GM18868 (cell line): ENCODE results near the gene PRKN.
"Not testable (repeated sequence)": the region's sequence is repeated elsewhere in the genome, so short reads cannot be mapped to it uniquely, and the experiment has no call there.

ENCODE experiments used
- ATAC-seq: cut with Tn5 transposase; IDR thresholded peaks from one replicate; pipeline ENCODE4 v1.9.1; 2021; ENCODE audit warnings: mild to moderate bottlenecking, moderate library complexity; ENCODE audit not compliant: unreplicated experiment

Gene PRKN

DNA sequence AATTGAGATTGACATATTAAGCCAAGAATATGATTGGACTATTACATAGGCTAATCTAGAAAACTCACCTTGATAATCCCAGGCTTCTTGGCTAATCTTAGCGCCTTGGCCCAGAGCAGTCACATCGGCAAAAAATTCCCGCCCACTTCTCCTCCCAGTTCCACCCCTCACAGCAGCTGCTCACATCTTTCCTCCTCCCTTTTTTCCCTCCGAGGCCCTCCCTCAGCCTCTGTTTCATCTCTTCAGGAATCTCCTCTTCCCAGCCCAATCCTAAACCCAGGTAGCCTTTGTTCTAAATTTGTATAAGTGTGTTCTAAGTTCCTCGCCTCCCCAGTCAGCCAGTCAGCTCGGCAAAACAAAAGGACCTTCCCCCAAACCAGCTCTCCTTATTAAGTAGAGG lies 184.3 kb downstream of the PRKN start:
- ATAC-seq: no peak

DNA sequence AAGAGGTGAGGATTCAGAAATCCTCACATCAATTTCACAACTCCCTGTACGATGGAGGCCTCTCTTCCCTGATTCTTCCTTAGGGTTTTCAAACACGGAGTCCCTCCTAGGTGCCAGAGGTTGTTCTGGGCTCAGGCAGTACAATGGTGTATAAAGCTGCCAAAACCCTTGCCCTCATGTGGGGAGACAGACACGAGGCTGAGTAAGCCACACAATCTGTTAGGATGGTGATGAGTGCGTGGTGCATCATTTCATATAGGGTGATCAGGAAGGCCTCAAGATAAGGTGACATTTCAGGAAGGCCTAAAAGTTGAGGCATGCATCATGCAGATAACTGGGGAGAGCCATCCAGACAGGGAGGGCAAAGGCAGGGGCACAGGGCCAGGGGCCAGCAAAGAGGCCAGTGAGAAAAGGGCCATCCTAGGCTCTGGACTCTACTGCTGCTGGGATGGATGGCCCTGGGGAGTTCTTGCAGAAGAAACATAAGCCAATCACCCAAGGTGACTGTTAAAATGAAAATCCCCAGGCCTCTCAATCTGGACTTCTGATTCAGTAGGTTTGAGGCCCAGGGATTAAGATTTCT lies 186.5 kb downstream of the PRKN start:
- no peak for ATAC-seq

DNA sequence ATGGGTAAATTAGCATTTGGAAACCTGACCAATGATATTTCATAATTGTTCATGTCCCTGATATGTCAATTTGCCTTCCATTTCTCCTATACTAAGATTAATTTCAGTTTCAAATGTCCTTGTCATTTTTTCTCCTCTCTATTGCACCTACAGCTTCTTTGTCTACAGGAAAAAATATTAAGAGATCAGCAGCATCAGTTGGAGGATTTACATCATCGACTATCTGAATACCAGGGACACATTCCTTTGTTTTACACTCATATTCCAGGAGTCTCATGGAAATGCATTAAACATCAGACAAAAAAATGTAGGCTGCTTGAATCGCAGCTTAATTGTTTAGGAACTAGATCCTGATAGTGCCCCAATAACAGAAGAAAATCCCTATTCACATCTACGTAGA lies 188.2 kb downstream of the PRKN start:
- ATAC-seq: no peak

DNA sequence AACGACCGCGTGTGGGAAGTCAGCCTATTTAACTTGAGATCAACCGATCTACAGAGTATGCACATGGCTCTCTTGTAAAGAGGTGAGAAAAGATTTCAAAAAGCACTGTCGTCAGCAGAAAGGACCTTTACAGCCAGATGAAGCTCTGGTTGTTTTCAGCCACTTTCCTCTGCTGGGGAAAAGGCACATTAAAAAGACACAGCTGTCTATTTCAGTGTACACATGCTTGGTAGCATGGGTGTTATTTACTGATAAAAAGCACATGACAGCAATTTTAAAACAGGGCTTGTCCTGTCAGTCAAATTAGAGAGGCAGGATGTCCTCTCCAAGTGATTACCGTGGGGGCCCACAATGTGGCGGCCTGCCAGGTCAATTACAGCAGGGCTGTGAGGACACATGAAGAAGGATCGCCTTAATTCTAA lies 188.9 kb downstream of the PRKN start:
- no peak for ATAC-seq

DNA sequence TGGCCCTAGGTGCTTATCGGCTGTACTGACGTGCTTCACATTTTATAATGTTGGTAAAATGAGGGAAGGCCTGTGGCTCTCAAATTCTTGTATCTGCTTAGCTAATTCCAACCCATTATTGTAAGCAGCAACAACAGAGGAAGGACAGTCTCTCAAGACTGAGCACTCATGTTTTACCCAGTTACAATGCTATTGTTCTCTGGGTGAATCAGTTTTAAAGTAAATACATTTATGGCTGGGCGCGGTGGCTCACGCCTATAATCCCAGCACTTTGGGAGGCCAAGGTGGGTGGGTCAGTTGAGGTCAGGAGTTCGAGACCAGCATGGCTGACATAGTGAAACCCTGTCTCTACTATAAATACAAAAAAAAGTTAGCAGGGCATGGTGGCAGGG lies 194.6 kb downstream of the PRKN start:
- ATAC-seq: no peak

DNA sequence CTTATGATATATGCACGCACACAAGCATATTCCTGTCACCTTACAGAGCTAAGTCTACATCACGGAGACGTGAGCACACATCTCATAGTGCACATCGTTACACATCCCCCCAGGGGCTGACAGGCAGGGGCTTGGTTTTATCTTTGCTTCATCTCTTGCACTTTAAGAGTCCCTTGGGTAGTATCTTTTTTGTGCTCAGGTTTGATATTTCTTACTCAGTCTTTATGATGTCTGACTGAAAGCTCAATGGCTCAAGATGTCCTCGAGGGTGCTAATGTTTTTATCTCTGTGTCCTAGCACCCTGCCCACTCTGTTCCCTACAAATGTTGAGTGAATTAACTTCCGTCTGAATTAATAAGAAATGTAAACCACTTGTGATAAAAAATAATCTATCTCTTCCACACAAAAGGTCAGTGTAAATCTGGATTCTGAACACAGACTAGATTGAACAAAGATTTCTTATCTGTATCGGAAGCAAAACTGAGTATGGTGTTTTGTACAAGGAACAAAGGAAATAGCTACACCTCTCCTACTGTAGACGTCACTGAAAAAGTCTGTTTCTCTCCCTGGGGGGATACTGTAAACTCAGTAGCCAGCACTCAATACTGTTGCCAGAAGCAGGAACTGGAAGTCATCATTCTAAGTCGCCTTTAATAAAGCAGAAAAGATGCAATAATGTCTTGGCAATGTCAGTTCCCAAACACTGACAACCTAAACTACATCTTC lies 195.1 kb downstream of the PRKN start:
- ATAC-seq: no peak

DNA sequence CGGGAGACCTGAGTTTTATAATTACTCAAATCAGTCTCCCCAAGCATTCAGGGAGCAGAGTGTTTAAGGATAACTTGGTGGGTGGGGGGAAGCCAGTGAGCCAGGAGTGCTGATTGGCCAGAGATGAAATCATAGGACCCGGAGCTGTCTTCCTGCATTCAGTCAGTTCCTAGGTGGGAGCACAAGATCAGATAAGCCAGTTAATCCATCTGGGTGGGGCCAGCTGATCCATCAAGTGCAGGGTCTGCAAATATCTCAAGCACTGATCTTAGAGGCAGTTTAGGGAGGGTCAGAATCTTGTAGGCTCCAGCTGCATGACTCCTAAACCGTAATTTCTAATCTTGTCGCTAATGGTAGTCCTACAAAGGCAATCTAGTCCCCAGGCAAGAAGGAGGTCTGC lies 196.2 kb downstream of the PRKN start:
- ATAC-seq: not testable (repeated sequence)

DNA sequence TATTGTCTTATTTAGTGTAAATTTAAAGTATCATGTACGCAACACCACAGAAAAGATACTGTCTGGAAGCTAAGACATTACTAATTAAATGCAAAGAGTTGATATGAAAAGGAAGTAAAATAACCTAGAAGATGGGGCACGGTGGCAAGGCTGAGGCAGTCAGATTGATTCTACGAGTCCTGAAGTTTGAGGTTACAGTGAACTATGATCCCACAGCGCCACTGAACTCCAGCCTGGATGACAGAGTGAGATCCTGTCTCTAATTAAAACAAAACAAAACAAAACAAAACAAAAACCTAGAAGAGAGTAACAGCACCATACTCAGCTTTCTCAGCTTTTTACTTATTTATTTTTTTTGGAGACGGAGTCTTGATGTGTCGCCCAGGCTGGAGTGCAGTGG lies 199.0 kb downstream of the PRKN start:
- ATAC-seq: no peak

DNA sequence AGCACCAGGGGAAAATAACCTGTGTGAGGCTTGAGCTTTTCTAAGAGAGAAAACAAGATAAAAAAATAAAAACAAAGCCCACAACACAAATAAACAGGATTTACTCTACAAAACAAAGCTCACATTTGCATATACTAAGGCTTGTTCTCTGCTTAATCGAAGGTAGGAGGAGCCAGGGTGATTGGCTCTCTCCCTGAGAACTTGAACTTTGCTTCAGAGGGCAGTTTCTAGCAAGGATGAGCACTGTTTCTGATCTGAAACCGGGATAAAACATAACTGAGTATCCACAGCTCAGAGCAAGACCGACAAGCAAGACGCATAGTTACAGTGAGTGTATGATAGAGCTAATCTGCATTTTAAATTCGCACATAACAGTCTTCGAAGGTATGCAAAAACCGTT lies 200.6 kb downstream of the PRKN start:
- no peak for ATAC-seq

DNA sequence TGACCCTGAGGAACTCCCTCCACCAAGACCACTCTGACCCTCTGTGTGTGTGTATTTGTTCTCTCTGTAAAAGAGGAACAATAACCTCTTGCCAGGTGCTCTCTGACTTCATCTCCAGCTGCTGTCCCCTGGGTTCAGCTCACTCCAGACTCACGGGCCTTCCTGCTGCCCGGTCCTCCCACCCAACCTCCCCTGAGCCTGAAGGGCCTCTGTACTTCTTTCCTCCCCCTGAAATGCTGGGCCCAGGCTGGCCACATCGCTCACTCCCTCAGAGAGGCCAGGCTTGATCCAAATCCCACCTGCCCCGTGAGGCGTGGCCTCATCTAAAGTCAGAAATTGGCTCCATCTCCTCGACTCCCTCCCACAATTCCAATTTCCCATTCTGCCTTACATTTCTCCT lies 202.4 kb downstream of the PRKN start:
- ATAC-seq: no peak

DNA sequence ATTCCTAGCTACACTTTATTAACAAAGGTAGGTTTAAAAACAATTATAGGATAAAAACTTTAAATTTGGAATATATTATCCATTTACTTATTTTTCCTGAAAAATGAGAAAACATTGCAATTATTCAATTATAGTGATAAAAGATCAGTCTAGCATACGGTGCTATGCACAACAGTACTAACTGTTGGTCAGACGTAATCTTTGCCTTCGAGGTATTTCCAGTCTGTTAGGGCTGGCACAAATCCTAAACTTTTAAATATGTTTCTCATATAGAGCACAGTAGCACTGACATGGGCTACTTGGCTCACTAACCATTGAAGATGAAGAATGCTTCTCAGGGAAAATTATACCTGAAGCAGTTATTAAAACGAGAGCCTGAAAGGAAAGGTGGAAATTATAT lies 214.8 kb downstream of the PRKN start:
- ATAC-seq: no peak

DNA sequence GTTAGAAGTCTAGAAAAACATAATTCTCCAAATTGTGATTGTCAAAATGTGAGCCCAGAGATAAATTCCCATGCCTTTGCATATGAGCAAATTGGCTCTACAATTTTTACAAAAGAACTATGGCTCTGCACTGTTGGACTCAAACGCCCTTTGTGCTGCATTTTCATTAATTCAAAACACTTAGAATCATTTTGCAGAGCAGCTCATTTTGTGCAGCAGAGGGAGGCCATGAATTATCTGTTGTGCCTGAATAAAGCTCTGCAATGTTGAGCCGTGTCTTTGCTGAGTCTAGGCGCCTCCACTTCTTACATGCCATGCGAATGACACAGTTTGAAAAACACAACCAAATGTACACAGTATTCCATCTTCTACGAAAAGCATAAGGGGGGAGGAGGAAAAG lies 230.2 kb downstream of the PRKN start:
- no peak for ATAC-seq

DNA sequence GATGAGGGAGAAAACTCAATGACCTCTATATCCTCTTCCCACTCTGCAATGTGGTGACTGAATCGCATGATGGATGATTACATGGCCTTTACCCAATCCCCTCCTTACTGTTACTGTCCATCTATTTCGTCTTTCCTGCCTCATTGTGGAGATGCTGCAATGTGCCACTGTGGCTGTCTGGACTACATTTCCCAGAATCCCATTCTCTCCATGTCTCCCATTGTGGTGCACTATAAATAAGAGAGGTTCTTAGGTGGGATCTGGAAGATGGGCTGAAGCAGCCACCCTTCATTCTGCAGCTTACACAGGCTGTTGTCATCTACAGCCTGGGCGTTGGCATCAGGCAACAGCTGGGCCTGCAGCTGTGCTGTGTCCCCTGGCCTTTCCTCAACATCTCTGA lies 233.6 kb downstream of the PRKN start:
- no peak for ATAC-seq

DNA sequence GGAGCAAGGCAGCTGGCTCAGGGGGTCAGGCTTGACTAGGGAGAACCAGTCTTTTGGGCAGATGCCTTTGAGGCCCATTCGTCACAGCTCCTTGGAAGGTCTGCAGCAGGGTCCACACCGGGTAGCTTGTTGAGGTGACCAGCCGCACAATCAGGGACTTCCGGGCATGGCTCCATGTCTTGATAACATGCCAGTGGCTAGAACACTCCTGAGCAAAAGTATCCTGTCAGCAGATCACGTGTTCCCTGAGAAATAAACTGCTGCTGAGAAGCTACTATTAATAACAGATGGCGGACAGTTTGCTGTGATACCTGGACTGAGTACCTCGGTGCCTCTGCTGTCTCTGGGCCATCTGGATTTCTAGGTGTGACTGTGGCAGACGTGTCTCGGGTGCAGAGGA lies 235.9 kb downstream of the PRKN start:
- no peak for ATAC-seq

DNA sequence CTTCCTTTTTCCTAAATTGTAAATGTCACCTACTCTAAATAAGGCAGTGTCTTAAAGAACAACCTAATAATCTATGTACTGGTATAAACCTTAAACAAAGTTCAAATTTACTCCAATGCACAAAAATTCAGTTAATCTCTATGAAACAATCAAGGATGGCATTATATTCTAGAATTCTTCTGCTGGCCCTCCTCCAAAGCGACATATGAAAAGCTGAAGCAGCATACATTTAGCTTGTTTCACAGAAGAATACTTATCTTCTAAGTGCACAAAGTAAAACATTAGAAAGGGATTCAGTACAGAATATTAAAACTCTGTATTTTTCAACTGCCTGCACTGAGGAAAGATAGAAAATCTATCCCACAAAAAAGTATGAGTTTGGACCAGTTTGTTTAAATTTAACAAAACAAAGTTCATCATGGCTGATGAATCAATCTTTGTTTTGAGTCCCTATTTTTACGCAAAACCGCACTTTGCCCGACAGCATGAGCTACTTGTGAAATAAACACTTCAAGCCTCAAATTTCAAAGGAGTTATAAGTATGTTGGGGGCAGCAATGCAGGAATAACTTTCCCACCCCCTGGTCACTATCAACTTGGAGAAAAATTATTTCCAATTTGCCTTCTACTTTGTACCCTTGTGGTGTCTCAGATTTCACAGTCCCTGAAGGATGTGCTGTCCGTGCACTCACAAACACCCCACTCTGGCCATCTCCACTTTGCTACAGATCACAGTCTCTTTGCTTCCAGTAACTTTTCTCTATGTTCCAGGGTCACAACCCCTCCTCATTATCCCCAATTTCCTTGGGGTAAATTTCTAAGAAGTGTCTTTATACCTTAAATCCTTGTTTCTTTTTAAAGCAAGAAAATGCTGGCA lies 238.2 kb downstream of the PRKN start:
- no peak for ATAC-seq

DNA sequence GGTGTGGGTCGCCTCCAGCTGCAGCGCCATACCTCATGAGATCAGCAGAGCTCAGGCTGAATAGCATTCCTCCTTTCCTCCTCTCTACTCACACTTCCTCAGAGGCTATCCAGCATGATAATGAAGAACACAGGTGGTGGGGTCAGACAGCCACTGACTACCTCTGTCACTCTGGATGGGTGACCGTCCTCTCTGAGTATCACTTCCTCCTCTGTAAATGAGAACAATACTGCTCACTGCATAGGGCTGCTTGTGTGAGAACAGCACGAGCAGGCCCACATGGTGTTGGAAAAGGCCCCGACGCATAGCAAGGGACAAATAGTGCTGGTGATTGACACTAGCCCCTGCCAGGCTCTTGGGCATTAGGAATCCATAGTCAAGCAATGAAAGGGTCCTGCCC lies 239.1 kb downstream of the PRKN start:
- no peak for ATAC-seq

DNA sequence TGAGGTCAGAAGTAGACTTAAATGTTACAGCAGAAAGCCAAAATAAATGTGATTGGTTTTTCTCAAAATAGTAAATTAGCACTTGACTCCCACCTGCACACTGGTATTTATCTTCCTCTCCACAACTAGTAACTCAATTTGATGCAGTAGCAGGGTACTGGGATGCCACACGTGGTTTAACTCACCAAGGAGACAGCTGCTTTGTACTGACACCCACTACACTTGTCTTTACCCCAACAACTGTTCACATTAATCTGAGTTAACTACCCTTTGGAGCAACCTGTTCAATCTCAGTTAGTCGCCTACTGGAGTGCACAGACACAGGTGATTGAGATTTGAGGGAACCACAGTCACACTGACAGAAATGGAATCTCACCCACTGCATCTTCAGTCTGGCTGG lies 242.1 kb downstream of the PRKN start:
- no peak for ATAC-seq

DNA sequence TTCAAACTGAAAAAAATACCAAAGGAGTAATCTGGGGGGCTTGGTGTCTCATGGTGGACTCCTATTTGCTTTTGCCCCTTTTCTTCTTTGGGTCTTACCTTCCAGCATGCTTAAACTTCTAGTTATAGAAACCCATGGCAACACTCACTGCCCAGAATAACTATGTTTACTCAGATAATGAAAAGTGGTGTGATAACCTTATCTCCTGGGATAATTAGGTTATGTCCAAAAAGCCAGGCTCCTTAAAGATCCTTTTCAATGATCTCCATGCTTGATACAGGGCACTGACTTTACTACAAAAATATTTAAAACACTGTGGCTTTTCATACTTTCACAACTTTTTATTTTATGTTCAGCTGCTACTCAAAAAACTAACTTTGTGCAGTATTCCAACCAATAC lies 245.6 kb downstream of the PRKN start:
- ATAC-seq: no peak

DNA sequence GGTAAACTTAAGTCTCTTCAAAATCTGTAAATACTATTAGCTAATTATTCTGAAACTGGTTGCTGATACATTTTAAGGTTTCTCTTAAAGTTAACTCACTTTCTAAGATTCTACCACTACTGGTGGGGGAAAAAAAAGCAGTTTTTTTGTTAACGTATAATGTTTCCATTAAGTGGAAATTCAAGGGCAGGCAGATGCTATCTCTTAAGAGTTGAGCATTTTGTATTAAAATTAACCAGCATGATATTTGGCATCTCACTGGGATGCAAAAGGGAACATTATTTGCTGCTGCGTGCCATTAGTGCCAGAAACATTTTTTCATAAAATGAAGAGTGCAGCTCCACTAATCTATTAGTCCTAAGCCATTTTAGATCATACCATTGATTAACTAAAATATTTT lies 246.2 kb downstream of the PRKN start:
- ATAC-seq: no peak

DNA sequence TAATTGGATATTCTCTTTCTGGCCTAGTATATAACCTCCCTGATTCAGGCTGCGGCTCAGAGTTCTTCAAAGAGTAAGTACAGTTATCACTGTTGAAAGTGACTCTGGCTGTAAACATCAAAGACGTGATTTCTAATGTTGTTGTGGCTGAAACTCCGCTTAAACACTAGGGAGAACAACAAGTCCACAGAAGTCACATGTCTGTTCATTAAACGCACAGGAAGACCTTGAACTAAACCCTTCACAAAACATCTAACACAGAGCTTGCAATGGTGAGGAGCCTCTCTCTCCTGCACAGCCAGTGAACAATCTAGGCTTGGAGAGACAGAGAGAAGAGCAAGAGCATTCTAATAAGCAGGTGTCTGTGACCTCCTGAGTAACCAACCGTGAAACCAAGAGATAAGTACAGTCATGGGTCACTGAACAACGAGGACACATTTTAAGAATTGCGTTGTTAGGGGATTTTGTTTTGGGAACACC lies 249.3 kb downstream of the PRKN start:
- ATAC-seq: no peak

DNA sequence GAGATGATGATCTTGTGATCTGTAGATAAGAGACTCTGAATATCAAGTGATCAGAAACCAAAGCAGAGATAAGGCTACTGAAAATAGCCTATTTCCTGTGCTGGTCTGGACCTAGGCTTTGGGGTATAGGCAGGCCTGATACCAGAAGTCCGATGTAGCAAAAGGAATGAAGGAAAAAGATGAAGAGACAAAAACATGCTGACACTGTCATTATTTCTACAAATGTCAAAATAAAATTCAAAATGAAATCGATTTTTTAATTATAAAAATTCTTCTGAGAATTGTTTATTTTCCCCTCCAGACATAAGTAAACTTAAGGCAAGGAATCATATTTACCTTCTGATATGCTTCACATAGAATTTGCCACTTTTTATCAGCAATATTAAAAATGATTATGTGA lies 252.8 kb downstream of the PRKN start:
- ATAC-seq: no peak

DNA sequence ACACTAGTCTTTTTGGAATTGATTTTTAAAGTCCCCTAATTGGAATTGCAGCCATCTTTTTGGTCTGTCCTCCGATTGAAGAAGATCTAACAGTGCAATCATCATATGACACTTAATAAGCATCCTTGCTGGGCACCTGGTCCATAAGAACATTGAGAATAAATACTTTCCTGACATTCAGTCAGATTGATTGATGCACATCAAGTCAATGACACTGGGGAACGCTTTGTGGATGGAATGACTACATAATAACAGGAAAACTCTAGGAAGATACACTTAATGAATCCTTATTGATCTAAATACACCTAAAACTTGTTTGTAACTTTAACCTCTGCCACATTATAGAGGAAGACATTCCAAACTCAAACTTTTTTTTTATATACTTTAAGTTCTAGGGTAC lies 255.7 kb downstream of the PRKN start:
- ATAC-seq: no peak
